Activated CD4-positive, alpha-beta memory T cell treated with anti-CD3 and anti-CD28 coated beads for 36 hours (primary cell): ENCODE data around the gene ATP2C2. TPM values are rescaled to one million over a fixed set of nuclear protein-coding genes. Genes with fewer than 3 reads are reported as not detected.
A peak's percentile ranks its signal among the peaks of the same experiment; 100 is the strongest.

Experiments used
- CTCF ChIA-PET: fragments of 350-600 bp; sonication (Branson Sonifier 250); formaldehyde crosslinking; loops from one replicate; lab custom pipeline; 2021; ENCODE audit warnings: antibody characterized with exemption, inconsistent platforms; lab: Charles Lee
- POLR2A ChIA-PET: fragments of 350-600 bp; sonication (Branson Sonifier 250); formaldehyde crosslinking; loops from one replicate; lab custom pipeline; 2021; ENCODE audit warnings: antibody characterized with exemption; lab: Charles Lee
- DNase-seq: peaks from one replicate; pipeline ENCODE4 v3.0.0-alpha.2; 2020
- H3K27ac Mint-ChIP-seq: one replicate; pipeline ENCODE4 v1.8.0; 2021; ENCODE audit warnings: mixed read lengths
- H3K27me3 Mint-ChIP-seq: one replicate; pipeline ENCODE4 v1.8.0; 2021; ENCODE audit warnings: mixed read lengths
- H3K36me3 Mint-ChIP-seq: one replicate; pipeline ENCODE4 v1.8.0; 2021; ENCODE audit warnings: mixed read lengths
- H3K4me1 Mint-ChIP-seq: one replicate; pipeline ENCODE4 v1.8.0; 2021; ENCODE audit warnings: low read depth, mixed read lengths
- H3K4me3 Mint-ChIP-seq: one replicate; pipeline ENCODE4 v1.8.0; 2021; ENCODE audit warnings: mild to moderate bottlenecking, mixed read lengths
- H3K9me3 Mint-ChIP-seq: one replicate; pipeline ENCODE4 v1.8.0; 2021; ENCODE audit warnings: mixed read lengths
- intact Hi-C: fragments of 100-400 bp; cut with micrococcal nuclease; formaldehyde crosslinking; loops from one replicate; pipeline ENCODE4 v1.15.1; 2023
- total RNA-seq, 2 experiments: library from RNA; stranded (reverse); gene quantifications; one replicate each; pipeline ENCODE4 v1.2.3, GENCODE V29; 2021

The ATP2C2 gene
- total RNA-seq, 2 experiments from 2014 or later = not detected

- ChIA-PET POLR2A (no interaction called here), CTCF (no interaction called here)
- no peak overlapping the region for H3K4me3 Mint-ChIP-seq
- H3K27me3 Mint-ChIP-seq = peaks cover 4% of the 10 kb centered on the region
- H3K36me3 Mint-ChIP-seq = no peaks in the 10 kb centered on the region
- H3K9me3 Mint-ChIP-seq = no peaks in the 10 kb centered on the region
- H3K27ac Mint-ChIP-seq = peak overlapping the region; percentile 70
- no peak for DNase-seq
- intact Hi-C loops = no loop called here
- H3K4me1 Mint-ChIP-seq = peaks cover 23% of the 10 kb centered on the region
Observed at GRCh38 chr16:84360748-84361147, 7.6 kb upstream of the ATP2C2 start.

- Mint-ChIP-seq H3K4me3 (no peak overlapping the region), H3K9me3 (no peaks in the 10 kb centered on the region), H3K27me3 (peaks cover 4% of the 10 kb centered on the region), H3K4me1 (peaks cover 23% of the 10 kb centered on the region), H3K36me3 (no peaks in the 10 kb centered on the region), H3K27ac (no peak overlapping the region)
- intact Hi-C loops = no loop called here
- CTCF ChIA-PET = no interaction called here
- DNase-seq = no peak
- POLR2A ChIA-PET = no interaction called here
Observed at GRCh38 chr16:84361546-84361945, 6.8 kb upstream of the ATP2C2 start.

DNA sequence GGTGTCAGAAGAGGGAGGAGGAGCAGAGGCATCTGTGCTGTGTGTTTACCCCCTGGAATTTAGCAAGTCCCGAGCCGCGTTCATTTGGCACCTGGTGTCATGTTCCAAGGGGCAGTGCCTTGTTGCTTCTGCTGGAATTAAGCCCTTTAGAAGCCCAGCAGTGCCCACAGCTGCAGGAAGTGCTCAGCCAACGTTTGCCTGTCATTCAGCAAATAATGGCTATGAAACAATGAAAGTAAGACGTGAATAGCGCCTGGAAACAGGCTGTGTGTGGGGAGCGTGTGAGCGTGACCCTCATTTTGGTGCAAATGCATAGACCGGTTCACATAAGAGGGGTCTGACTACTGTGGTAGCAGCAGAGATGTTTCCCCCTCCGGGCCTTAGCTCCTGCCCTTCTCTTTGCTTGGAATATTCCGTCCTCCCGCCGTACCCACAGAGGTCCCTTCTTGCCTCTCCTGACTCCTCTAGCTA is 5.8 kb upstream of the ATP2C2 start:
- H3K36me3 Mint-ChIP-seq = no peaks in the 10 kb centered on the region
- ChIA-PET POLR2A (no interaction called here), CTCF (no interaction called here)
- no peak for DNase-seq
- intact Hi-C loops = no loop called here
- H3K27ac Mint-ChIP-seq = no peak overlapping the region
- H3K4me3 Mint-ChIP-seq = no peak overlapping the region
- no peaks in the 10 kb centered on the region for H3K9me3 Mint-ChIP-seq
- peaks cover 14% of the 10 kb centered on the region for H3K27me3 Mint-ChIP-seq
- H3K4me1 Mint-ChIP-seq = peaks cover 21% of the 10 kb centered on the region

GRCh38 chr16:84366208-84366607 is 2.1 kb upstream of the ATP2C2 start:
- no peak overlapping the region for H3K27ac Mint-ChIP-seq
- H3K4me3 Mint-ChIP-seq = no peak overlapping the region
- peaks cover 14% of the 10 kb centered on the region for H3K4me1 Mint-ChIP-seq
- H3K9me3 Mint-ChIP-seq = no peaks in the 10 kb centered on the region
- POLR2A ChIA-PET = no interaction called here
- CTCF ChIA-PET = no interaction called here
- no peak for DNase-seq
- no peaks in the 10 kb centered on the region for H3K36me3 Mint-ChIP-seq
- intact Hi-C loops = no loop called here
- peaks cover 35% of the 10 kb centered on the region for H3K27me3 Mint-ChIP-seq

- Mint-ChIP-seq H3K36me3 (no peaks in the 10 kb centered on the region), H3K4me3 (no peak overlapping the region), H3K27me3 (peaks cover 38% of the 10 kb centered on the region), H3K4me1 (peaks cover 14% of the 10 kb centered on the region), H3K27ac (no peak overlapping the region), H3K9me3 (no peaks in the 10 kb centered on the region)
- intact Hi-C loops = no loop called here
- DNase-seq = no peak
- ChIA-PET CTCF (no interaction called here), POLR2A (no interaction called here)
Observed at GRCh38 chr16:84367297-84367680, 1.0 kb upstream of the ATP2C2 start.

GRCh38 chr16:84367750-84368307 is 509 bp upstream of the ATP2C2 start:
- no peaks in the 10 kb centered on the region for H3K9me3 Mint-ChIP-seq
- H3K27ac Mint-ChIP-seq = no peak overlapping the region
- CTCF ChIA-PET = no interaction called here
- H3K4me3 Mint-ChIP-seq = no peak overlapping the region
- DNase-seq = no peak
- peaks cover 38% of the 10 kb centered on the region for H3K27me3 Mint-ChIP-seq
- POLR2A ChIA-PET = no interaction called here
- intact Hi-C loops = no loop called here
- H3K36me3 Mint-ChIP-seq = no peaks in the 10 kb centered on the region
- H3K4me1 Mint-ChIP-seq = peaks cover 14% of the 10 kb centered on the region

GRCh38 chr16:84369105-84369504 is 767 bp downstream of the ATP2C2 start:
- Mint-ChIP-seq H3K27ac (no peak overlapping the region), H3K27me3 (peaks cover 42% of the 10 kb centered on the region), H3K9me3 (no peaks in the 10 kb centered on the region), H3K4me3 (no peak overlapping the region), H3K36me3 (no peaks in the 10 kb centered on the region), H3K4me1 (peaks cover 14% of the 10 kb centered on the region)
- ChIA-PET POLR2A (no interaction called here), CTCF (interaction anchor here (0.6 to 1.0 kb wide), 2 partner anchors 92 to 415 kb away, joined by 3 to 4 read pairs; no protein-coding TSS in a partner anchor)
- DNase-seq = no peak
- intact Hi-C loops = no loop called here

GRCh38 chr16:84369938-84370627 is 1.7 kb downstream of the ATP2C2 start:
- CTCF ChIA-PET = no interaction called here
- Mint-ChIP-seq H3K27me3 (peaks cover 43% of the 10 kb centered on the region), H3K36me3 (no peaks in the 10 kb centered on the region), H3K4me3 (no peak overlapping the region), H3K27ac (no peak overlapping the region), H3K9me3 (no peaks in the 10 kb centered on the region), H3K4me1 (peaks cover 14% of the 10 kb centered on the region)
- POLR2A ChIA-PET = no interaction called here
- intact Hi-C loops = no loop called here
- DNase-seq = no peak

DNA sequence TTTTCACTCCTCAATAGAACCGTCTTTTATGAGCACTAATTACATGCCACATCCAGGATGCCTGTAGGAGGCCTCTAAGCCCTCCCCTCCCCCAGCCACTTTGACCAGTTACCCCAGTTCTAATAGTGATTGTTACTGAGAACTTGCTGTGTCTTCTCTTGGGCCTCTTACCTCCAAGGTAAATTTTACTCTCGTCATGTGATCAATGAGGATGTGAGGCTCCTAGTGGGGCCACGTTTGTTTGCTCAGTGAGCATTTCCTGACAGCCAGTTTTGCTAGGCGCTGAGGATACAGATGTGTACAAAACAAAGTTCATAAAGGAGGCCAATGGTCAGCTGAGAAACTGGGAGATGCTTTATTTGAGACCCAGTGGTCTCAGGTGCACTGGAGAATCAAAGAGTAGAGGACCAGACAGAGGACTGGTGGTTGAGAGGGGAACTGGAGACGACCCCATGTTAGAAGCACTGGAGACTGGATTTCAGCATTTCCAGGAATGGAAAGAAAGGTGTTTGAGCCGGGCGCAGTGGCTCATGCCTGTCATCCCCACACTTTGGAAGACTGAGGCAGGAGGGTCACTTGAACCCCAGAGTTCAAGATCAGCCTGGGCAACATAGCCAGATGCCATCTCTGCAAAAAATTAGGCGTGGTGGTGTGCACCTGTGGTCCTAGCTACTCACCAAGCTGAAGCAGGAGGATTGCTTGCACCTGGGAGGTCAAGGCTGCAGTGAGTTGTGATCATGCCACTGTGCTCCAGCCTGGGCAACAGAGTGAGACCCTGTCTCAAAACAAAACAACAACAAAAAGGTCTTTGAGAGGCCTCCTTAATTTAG is 2.6 kb downstream of the ATP2C2 start:
- intact Hi-C loops = no loop called here
- Mint-ChIP-seq H3K4me3 (no peak overlapping the region), H3K36me3 (no peaks in the 10 kb centered on the region), H3K4me1 (peaks cover 14% of the 10 kb centered on the region), H3K27me3 (peaks cover 45% of the 10 kb centered on the region), H3K27ac (no peak overlapping the region), H3K9me3 (no peaks in the 10 kb centered on the region)
- no peak for DNase-seq
- ChIA-PET CTCF (no interaction called here), POLR2A (no interaction called here)

- POLR2A ChIA-PET = no interaction called here
- Mint-ChIP-seq H3K4me3 (no peak overlapping the region), H3K27me3 (peaks cover 47% of the 10 kb centered on the region)
Observed at GRCh38 chr16:84371553-84371865, 3.2 kb downstream of the ATP2C2 start.

GRCh38 chr16:84373907-84374489 is 5.7 kb downstream of the ATP2C2 start:
- peaks cover 32% of the 10 kb centered on the region for H3K27me3 Mint-ChIP-seq

More at GRCh38 chr16:84371553-84371865, 3.2 kb downstream of the ATP2C2 start:
- no peak for DNase-seq
- CTCF ChIA-PET = no interaction called here
- Mint-ChIP-seq H3K9me3 (no peaks in the 10 kb centered on the region), H3K36me3 (no peaks in the 10 kb centered on the region), H3K4me1 (peaks cover 14% of the 10 kb centered on the region), H3K27ac (no peak overlapping the region)
- intact Hi-C loops = no loop called here

DNA sequence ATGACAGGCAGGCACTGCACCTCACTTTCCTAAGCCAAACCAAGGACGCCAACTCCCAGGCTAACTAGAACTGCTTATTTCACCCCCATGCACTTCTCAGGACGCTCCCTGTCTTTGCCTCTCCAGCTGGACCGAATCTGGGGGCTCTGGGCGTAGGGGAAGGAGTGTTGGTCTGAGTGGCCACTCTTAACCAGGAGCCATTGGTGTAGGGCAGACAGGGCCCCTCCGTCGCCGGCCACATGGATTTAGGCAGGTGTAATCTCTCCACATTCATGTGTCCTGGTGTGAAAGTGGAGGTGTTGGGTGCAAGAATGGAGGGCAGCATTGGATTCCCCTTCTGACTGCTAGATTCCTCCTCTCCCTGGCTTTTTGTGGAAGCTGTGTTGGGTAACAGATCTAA is 9.8 kb downstream of the ATP2C2 start:
- CTCF ChIA-PET = no interaction called here
- Mint-ChIP-seq H3K36me3 (no peaks in the 10 kb centered on the region), H3K27ac (no peak overlapping the region)

More at GRCh38 chr16:84373907-84374489, 5.7 kb downstream of the ATP2C2 start:
- no peaks in the 10 kb centered on the region for H3K36me3 Mint-ChIP-seq
- no peaks in the 10 kb centered on the region for H3K9me3 Mint-ChIP-seq
- peaks cover 8% of the 10 kb centered on the region for H3K4me1 Mint-ChIP-seq
- no peak overlapping the region for H3K27ac Mint-ChIP-seq
- POLR2A ChIA-PET = no interaction called here
- intact Hi-C loops = no loop called here
- CTCF ChIA-PET = no interaction called here
- peak; percentile 15 for DNase-seq
- H3K4me3 Mint-ChIP-seq = no peak overlapping the region

More for the DNA sequence above, 9.8 kb downstream of the ATP2C2 start:
- Mint-ChIP-seq H3K9me3 (no peaks in the 10 kb centered on the region), H3K4me1 (peaks cover 7% of the 10 kb centered on the region), H3K27me3 (peaks cover 23% of the 10 kb centered on the region), H3K4me3 (no peak overlapping the region)
- POLR2A ChIA-PET = no interaction called here
- intact Hi-C loops = no loop called here
- no peak for DNase-seq
